K562 (cell line): ENCODE measurements around the gene PODXL2. TPM values are rescaled to one million over a fixed set of nuclear protein-coding genes. Genes with fewer than 3 reads are reported as not detected.

Experiments
- ARID1B ChIP-seq: fragments of 450-650 bp; IDR thresholded peaks from 2 replicates; pipeline ENCODE4 v1.6.1; 2016; ENCODE audit warnings: antibody characterized with exemption, mild to moderate bottlenecking, inconsistent platforms
- BCL6 ChIP-seq: fragments of 250-450 bp; sonication (Bioruptor Pico); IDR thresholded peaks from 2 replicates; pipeline ENCODE4 v1.4.0; 2020
- CBX5 ChIP-seq: IDR thresholded peaks from 2 replicates; pipeline ENCODE4 v1.6.1; 2014; ENCODE audit warnings: low read depth, borderline replicate concordance
- FOS ChIP-seq: IDR thresholded peaks from 3 replicates; pipeline ENCODE4 v1.6.1; 2011; ENCODE audit not compliant: insufficient read length; ENCODE audit errors: extremely low read depth
- HDAC1 ChIP-seq, 2 experiments: fragments of 450-650 bp; IDR thresholded peaks; 2 replicates each; pipeline ENCODE4 v1.6.1; 2016 to 2017; ENCODE audit warnings: inconsistent platforms in 1 of 2, mild to moderate bottlenecking in 1 of 2, moderate library complexity in 1 of 2
- ILK ChIP-seq: fragments of 450-650 bp; IDR thresholded peaks from 2 replicates; pipeline ENCODE4 v1.6.1; 2016; ENCODE audit warnings: missing genetic modification characterization, low read depth, mild to moderate bottlenecking, missing compliant biosample characterization, moderate library complexity, borderline replicate concordance
- KAT7 ChIP-seq: sonication (generic); formaldehyde crosslinking; IDR thresholded peaks from 2 replicates; pipeline ENCODE4 v1.8.0; 2022; ENCODE audit warnings: missing genetic modification reagents, mild to moderate bottlenecking, borderline replicate concordance
- KDM2B ChIP-seq: fragments of 250-450 bp; sonication (Bioruptor Pico); IDR thresholded peaks from 2 replicates; pipeline ENCODE4 v1.8.0; 2021; ENCODE audit warnings: mild to moderate bottlenecking, moderate library complexity
- LCOR ChIP-seq: sonication (generic); formaldehyde crosslinking; IDR thresholded peaks from 2 replicates; pipeline ENCODE4 v1.8.0; 2022; ENCODE audit warnings: mild to moderate bottlenecking, missing genetic modification reagents
- NUFIP1 ChIP-seq: fragments of 450-650 bp; IDR thresholded peaks from 2 replicates; pipeline ENCODE4 v1.6.1; 2018; ENCODE audit not compliant: partially characterized antibody
- SAFB2 ChIP-seq: fragments of 200-400 bp; formaldehyde crosslinking; IDR thresholded peaks from 2 replicates; pipeline ENCODE4 v1.6.1; 2018; ENCODE audit warnings: borderline replicate concordance, low read length, low read depth, moderate library complexity; ENCODE audit not compliant: severe bottlenecking
- SAP30 ChIP-seq: fragments of 200-600 bp; sonication (generic); IDR thresholded peaks from 2 replicates; pipeline ENCODE4 v1.6.1; 2012; ENCODE audit warnings: borderline replicate concordance, low read depth, mild to moderate bottlenecking, moderate library complexity, low read length, control low read depth, inconsistent platforms; ENCODE audit not compliant: insufficient read depth, poor library complexity, severe bottlenecking
- SPI1 ChIP-seq: IDR thresholded peaks from 2 replicates; pipeline ENCODE4 v1.6.1; 2011; ENCODE audit warnings: low read depth, low read length, control low read depth, borderline replicate concordance
- TGIF2 ChIP-seq: sonication (generic); formaldehyde crosslinking; IDR thresholded peaks from 2 replicates; pipeline ENCODE4 v1.8.1; 2022; ENCODE audit warnings: mild to moderate bottlenecking, missing genetic modification reagents, moderate library complexity
- ZNF79 ChIP-seq: fragments of 250-450 bp; sonication (Bioruptor Pico); IDR thresholded peaks from 2 replicates; pipeline ENCODE4 v1.4.0; 2020; ENCODE audit warnings: low read depth, mild to moderate bottlenecking, moderate library complexity
- polyA plus RNA-seq, 8 experiments: library from polyadenylated mRNA; depleted of rRNA in 4 of 8; stranded (reverse) in 5 of 8; unstranded in 3 of 8; fragments of >200 nt; fragmentation: Nextera tagmentation in 2 of 8; fragmentation: Illumina TruSeq in 1 of 8; extraction: Ambion mirVana in 2 of 8; extraction: Trizol in 1 of 8; gene quantifications; 2 replicates each; pipeline versions ENCODE4 v1.2.1 to v1.2.3, GENCODE V29; 2011 to 2014; ENCODE audit warnings: inconsistent platforms in 1 of 8, missing spikeins in 1 of 8
- total RNA-seq, 7 experiments: library from RNA; depleted of rRNA in 6 of 7; stranded (reverse); fragments of >200 nt in 6 of 7; fragmentation: Illumina TruSeq in 2 of 7; extraction: Trizol in 2 of 7; gene quantifications; 2 replicates each; pipeline versions ENCODE4 v1.2.1 to v1.2.3, GENCODE V29; 2011 to 2021; ENCODE audit warnings: low replicate concordance in 1 of 7
- TF ChIP-seq, protein P1 (sequence below): sonication (generic); formaldehyde crosslinking; IDR thresholded peaks from 2 replicates; pipeline ENCODE4 v1.9.0; 2022; ENCODE audit warnings: mild to moderate bottlenecking, missing genetic modification reagents
- TF ChIP-seq, protein P2 (sequence below): fragments of 250-450 bp; sonication (Bioruptor Pico); IDR thresholded peaks from 2 replicates; pipeline ENCODE4 v1.5.0; 2020; ENCODE audit warnings: mild to moderate bottlenecking, borderline replicate concordance
- TF ChIP-seq, protein P3 (sequence below), 2 experiments: fragments of 450-650 bp; IDR thresholded peaks; 2 replicates each; pipeline ENCODE4 v1.6.1; 2018; ENCODE audit warnings: mild to moderate bottlenecking in 2 of 2, low read depth in 1 of 2; ENCODE audit not compliant: partially characterized antibody in 2 of 2
- TF ChIP-seq, protein P4 (sequence below): fragments of 450-650 bp; formaldehyde crosslinking; IDR thresholded peaks from 2 replicates; pipeline ENCODE4 v1.4.0; 2022; ENCODE audit warnings: missing genetic modification characterization

PODXL2 gene
- total and polyA plus RNA-seq, 9 of the 15 experiments (the other 6 are each of a cell fraction or from before 2014, with no cell fraction given), result 0.03 to 52.5 (median 21.9) TPM

DNA sequence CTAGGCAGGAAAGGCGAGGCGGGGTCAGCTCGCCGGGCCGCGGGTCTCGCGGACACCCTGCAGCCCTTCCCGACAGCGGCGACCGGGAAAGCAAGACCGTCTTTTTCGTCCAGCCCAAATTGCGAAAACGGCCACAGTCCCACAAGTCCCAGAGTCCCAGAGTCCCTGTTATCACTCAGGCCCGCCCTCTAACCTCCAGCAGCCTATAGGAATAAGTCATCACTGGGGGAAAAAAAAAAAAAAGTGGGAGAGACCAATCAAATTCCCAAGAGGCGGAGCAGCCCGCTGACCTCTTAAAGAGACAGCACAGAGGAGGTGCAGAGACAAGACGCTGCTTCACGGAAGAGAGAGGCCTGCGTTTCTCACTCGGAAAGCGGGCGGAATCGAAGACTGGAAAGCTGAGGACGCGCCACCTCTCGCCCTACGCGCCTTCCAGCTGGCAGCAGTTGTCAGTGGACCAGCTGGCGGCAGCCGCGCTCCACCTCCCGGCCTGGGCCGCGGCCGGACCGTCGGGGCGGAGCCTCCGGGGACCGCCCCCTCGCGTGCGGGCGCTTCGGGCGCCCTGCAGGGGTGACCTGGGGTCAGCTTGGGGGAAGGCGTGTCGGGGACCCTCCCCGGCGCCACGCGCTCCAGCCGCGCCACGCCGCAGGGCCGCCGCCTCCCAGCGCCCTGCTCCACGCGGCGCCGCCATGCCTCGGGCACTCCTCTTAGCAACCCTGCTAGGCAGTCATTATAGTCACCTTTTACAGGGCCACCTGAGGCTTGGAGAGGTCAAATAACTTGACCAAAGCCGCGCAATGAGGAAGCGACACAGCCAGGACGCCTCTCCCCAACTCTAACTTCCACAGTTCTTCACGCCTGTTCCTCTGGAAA lies 38.2 kb upstream of the PODXL2 start, which contains the start of gene TPRA1 (continued):
- no peak for TF ChIP-seq HDAC1 (IDR thresholded peaks at IDR 0.05)
- no peak for TF ChIP-seq SPI1
- peak; percentile 68 for TF ChIP-seq SAP30
- TF ChIP-seq, protein P1, sequence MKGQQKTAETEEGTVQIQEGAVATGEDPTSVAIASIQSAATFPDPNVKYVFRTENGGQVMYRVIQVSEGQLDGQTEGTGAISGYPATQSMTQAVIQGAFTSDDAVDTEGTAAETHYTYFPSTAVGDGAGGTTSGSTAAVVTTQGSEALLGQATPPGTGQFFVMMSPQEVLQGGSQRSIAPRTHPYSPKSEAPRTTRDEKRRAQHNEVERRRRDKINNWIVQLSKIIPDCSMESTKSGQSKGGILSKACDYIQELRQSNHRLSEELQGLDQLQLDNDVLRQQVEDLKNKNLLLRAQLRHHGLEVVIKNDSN (CRISPR knock-in tag), result no peak; the same call in 1 of the 2 replicates
- TF ChIP-seq KDM2B (CRISPR knock-in tag), result no peak
- TF ChIP-seq FOS, result peak; percentile 72
- TF ChIP-seq, protein P2, sequence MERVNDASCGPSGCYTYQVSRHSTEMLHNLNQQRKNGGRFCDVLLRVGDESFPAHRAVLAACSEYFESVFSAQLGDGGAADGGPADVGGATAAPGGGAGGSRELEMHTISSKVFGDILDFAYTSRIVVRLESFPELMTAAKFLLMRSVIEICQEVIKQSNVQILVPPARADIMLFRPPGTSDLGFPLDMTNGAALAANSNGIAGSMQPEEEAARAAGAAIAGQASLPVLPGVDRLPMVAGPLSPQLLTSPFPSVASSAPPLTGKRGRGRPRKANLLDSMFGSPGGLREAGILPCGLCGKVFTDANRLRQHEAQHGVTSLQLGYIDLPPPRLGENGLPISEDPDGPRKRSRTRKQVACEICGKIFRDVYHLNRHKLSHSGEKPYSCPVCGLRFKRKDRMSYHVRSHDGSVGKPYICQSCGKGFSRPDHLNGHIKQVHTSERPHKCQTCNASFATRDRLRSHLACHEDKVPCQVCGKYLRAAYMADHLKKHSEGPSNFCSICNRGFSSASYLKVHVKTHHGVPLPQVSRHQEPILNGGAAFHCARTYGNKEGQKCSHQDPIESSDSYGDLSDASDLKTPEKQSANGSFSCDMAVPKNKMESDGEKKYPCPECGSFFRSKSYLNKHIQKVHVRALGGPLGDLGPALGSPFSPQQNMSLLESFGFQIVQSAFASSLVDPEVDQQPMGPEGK, result no peak
- TF ChIP-seq SAFB2, result no peak
- no peak for TF ChIP-seq ZNF79 (CRISPR knock-in tag)
- peak; percentile 54; the same call in 1 of the 2 replicates for TF ChIP-seq TGIF2 (CRISPR knock-in tag)
- no peak for TF ChIP-seq KAT7
- TF ChIP-seq LCOR (CRISPR knock-in tag), result no peak
- TF ChIP-seq CBX5, result no peak
- TF ChIP-seq BCL6 (CRISPR knock-in tag), result no peak
- TF ChIP-seq, protein P3, sequence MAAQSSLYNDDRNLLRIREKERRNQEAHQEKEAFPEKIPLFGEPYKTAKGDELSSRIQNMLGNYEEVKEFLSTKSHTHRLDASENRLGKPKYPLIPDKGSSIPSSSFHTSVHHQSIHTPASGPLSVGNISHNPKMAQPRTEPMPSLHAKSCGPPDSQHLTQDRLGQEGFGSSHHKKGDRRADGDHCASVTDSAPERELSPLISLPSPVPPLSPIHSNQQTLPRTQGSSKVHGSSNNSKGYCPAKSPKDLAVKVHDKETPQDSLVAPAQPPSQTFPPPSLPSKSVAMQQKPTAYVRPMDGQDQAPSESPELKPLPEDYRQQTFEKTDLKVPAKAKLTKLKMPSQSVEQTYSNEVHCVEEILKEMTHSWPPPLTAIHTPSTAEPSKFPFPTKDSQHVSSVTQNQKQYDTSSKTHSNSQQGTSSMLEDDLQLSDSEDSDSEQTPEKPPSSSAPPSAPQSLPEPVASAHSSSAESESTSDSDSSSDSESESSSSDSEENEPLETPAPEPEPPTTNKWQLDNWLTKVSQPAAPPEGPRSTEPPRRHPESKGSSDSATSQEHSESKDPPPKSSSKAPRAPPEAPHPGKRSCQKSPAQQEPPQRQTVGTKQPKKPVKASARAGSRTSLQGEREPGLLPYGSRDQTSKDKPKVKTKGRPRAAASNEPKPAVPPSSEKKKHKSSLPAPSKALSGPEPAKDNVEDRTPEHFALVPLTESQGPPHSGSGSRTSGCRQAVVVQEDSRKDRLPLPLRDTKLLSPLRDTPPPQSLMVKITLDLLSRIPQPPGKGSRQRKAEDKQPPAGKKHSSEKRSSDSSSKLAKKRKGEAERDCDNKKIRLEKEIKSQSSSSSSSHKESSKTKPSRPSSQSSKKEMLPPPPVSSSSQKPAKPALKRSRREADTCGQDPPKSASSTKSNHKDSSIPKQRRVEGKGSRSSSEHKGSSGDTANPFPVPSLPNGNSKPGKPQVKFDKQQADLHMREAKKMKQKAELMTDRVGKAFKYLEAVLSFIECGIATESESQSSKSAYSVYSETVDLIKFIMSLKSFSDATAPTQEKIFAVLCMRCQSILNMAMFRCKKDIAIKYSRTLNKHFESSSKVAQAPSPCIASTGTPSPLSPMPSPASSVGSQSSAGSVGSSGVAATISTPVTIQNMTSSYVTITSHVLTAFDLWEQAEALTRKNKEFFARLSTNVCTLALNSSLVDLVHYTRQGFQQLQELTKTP (IDR thresholded peaks at IDR 0.05; ENCODE audit: low read depth in 1 of 2, partially characterized antibody in 2 of 2), result no peak
- no peak for TF ChIP-seq ILK (tag)
- no peak for TF ChIP-seq NUFIP1
- TF ChIP-seq ARID1B, result no peak
- TF ChIP-seq, protein P4, sequence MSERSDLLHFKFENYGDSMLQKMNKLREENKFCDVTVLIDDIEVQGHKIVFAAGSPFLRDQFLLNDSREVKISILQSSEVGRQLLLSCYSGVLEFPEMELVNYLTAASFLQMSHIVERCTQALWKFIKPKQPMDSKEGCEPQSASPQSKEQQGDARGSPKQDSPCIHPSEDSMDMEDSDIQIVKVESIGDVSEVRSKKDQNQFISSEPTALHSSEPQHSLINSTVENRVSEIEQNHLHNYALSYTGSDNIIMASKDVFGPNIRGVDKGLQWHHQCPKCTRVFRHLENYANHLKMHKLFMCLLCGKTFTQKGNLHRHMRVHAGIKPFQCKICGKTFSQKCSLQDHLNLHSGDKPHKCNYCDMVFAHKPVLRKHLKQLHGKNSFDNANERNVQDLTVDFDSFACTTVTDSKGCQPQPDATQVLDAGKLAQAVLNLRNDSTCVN, result no peak
